ENCODE data around the gene GRK5.

GRK5 gene

GRCh38 chr10:119199231-119199992 lies 8.0 kb upstream of the GRK5 start:
- peak; percentile 36 for DNase-seq

- no peak for DNase-seq
These were observed 6.1 kb upstream of the GRK5 start for GRCh38 chr10:119201233-119201632.

GRCh38 chr10:119203006-119203405 lies 4.4 kb upstream of the GRK5 start:
- no peak for DNase-seq

GRCh38 chr10:119205894-119206602 lies 1.3 kb upstream of the GRK5 start:
- DNase-seq, result no peak

GRCh38 chr10:119206603-119207365 lies 587 bp upstream of the GRK5 start:
- DNase-seq, result peak; percentile 26

GRCh38 chr10:119207713-119208552 lies 562 bp downstream of the GRK5 start:
- no peak for DNase-seq

- DNase-seq, result no peak
These were observed 1.2 kb downstream of the GRK5 start for GRCh38 chr10:119208553-119208940.

- DNase-seq, result no peak
These were observed 1.8 kb downstream of the GRK5 start for GRCh38 chr10:119209035-119209735.

GRCh38 chr10:119209736-119210355 lies 2.5 kb downstream of the GRK5 start:
- DNase-seq, result no peak

- DNase-seq, result no peak
These were observed 3.3 kb downstream of the GRK5 start for GRCh38 chr10:119210633-119211032.

GRCh38 chr10:119211176-119211575 lies 3.8 kb downstream of the GRK5 start:
- DNase-seq, result no peak

GRCh38 chr10:119211625-119212441 lies 4.5 kb downstream of the GRK5 start:
- DNase-seq, result no peak

- no peak for DNase-seq
These were observed 8.0 kb downstream of the GRK5 start for GRCh38 chr10:119215371-119215770.

GRCh38 chr10:119216127-119216526 lies 8.8 kb downstream of the GRK5 start:
- DNase-seq, result no peak

GRCh38 chr10:119217401-119217800 lies 10.0 kb downstream of the GRK5 start:
- DNase-seq, result no peak

GRCh38 chr10:119217991-119218490 lies 10.7 kb downstream of the GRK5 start:
- peak; percentile 22 for DNase-seq

- DNase-seq, result no peak
These were observed 12.5 kb downstream of the GRK5 start for GRCh38 chr10:119219871-119220270.

- no peak for DNase-seq
These were observed 13.8 kb downstream of the GRK5 start for GRCh38 chr10:119221201-119221600.

GRCh38 chr10:119221666-119222065 lies 14.3 kb downstream of the GRK5 start:
- no peak for DNase-seq

GRCh38 chr10:119222537-119222936 lies 15.2 kb downstream of the GRK5 start:
- no peak for DNase-seq
